ENCODE results near the gene BCKDHB.
A peak's percentile ranks its signal among the peaks of the same experiment; 100 is the strongest.

DNA sequence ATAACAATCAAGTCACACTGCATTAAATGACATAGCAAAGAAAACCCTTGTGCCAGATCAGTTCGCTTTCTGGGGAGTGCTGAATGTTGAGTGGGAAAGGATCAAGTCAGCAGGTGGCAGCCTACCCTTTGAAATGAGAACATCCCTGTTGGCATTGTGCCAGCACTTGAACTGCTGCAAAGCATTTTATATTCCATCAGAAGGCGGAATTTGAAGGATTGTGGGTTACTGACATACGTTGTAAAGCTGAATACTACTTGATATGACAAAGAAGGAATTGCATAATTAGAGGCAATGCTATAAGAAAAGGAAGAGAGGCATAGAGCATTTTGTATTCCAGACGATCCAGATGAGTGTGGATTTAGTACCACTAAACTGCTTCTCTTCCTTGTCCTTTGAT is 26.5 kb downstream of the BCKDHB start:
- TF ChIP-seq CTCF (IDR thresholded peaks at IDR 0.05; ENCODE audit: low read length) (peak; percentile 38), EZH2 (optimal IDR thresholded peaks at IDR 0.05; ENCODE audit: low read depth, low read length) (no peak)
